ENCODE results near the gene SPARCL1.
"Not testable (repeated sequence)": the region's sequence is repeated elsewhere in the genome, so short reads cannot be mapped to it uniquely, and the experiment has no call there.

Gene SPARCL1

GRCh38 chr4:87529187-87529586 is at the start of gene SPARCL1:
TSS of gene SPARCL1 (minus strand) at chr4:87529376. CDS start at chr4:87499574, 29,802 bp downstream.
- no peak within 1 kb of the TSS for H3K27ac ChIP-seq
- no peak for DNase-seq (ENCODE audit: low read depth, low spot score)

- H3K27ac ChIP-seq: no peak overlapping the region
- DNase-seq (ENCODE audit: low read depth, low spot score): no peak
Measured at GRCh38 chr4:87575983-87576382, 46.8 kb upstream of the SPARCL1 start.

GRCh38 chr4:87575408-87575807 is 46.2 kb upstream of the SPARCL1 start:
- peak overlapping the region; percentile 4 for H3K27ac ChIP-seq
- DNase-seq (ENCODE audit: low read depth, low spot score): no peak

GRCh38 chr4:87574996-87575395 is 45.8 kb upstream of the SPARCL1 start:
- peak overlapping the region; percentile 4 for H3K27ac ChIP-seq
- peak; percentile 34 for DNase-seq (ENCODE audit: low read depth, low spot score)

- not testable (repeated sequence) for DNase-seq (ENCODE audit: low read depth, low spot score); H3K27ac ChIP-seq
Measured at GRCh38 chr4:87574376-87574775, 45.2 kb upstream of the SPARCL1 start.

- no peak for DNase-seq (ENCODE audit: low read depth, low spot score)
- no peak overlapping the region for H3K27ac ChIP-seq
Measured at GRCh38 chr4:87570290-87570805, 41.2 kb upstream of the SPARCL1 start.

- H3K27ac ChIP-seq: no peak overlapping the region
- DNase-seq (ENCODE audit: low read depth, low spot score): no peak
Measured at GRCh38 chr4:87567191-87567590, 38.0 kb upstream of the SPARCL1 start.

- no peak overlapping the region for H3K27ac ChIP-seq
- no peak for DNase-seq (ENCODE audit: low read depth, low spot score)
Measured at GRCh38 chr4:87566276-87566675, 37.1 kb upstream of the SPARCL1 start.

GRCh38 chr4:87565746-87566145 is 36.6 kb upstream of the SPARCL1 start:
- DNase-seq (ENCODE audit: low read depth, low spot score): no peak
- H3K27ac ChIP-seq: no peak overlapping the region

GRCh38 chr4:87560802-87561201 is 31.6 kb upstream of the SPARCL1 start:
- no peak overlapping the region for H3K27ac ChIP-seq
- no peak for DNase-seq (ENCODE audit: low read depth, low spot score)

GRCh38 chr4:87559090-87559837 is 30.1 kb upstream of the SPARCL1 start:
- no peak for DNase-seq (ENCODE audit: low read depth, low spot score)
- H3K27ac ChIP-seq: no peak overlapping the region

- DNase-seq (ENCODE audit: low read depth, low spot score): peak; percentile 66
- peak overlapping the region; percentile 84 for H3K27ac ChIP-seq
Measured at GRCh38 chr4:87557348-87557747, 28.2 kb upstream of the SPARCL1 start.

- DNase-seq (ENCODE audit: low read depth, low spot score): peak; percentile 99
- peak overlapping the region; percentile 84 for H3K27ac ChIP-seq
Measured at GRCh38 chr4:87555773-87556619, 26.8 kb upstream of the SPARCL1 start.

GRCh38 chr4:87553182-87553581 is 24.0 kb upstream of the SPARCL1 start:
- H3K27ac ChIP-seq: no peak overlapping the region
- DNase-seq (ENCODE audit: low read depth, low spot score): no peak

- DNase-seq (ENCODE audit: low read depth, low spot score): no peak
- H3K27ac ChIP-seq: no peak overlapping the region
Measured at GRCh38 chr4:87551361-87551760, 22.2 kb upstream of the SPARCL1 start.

- no peak overlapping the region for H3K27ac ChIP-seq
- no peak for DNase-seq (ENCODE audit: low read depth, low spot score)
Measured at GRCh38 chr4:87547016-87547708, 18.0 kb upstream of the SPARCL1 start.

- H3K27ac ChIP-seq: no peak overlapping the region
- DNase-seq (ENCODE audit: low read depth, low spot score): no peak
Measured at GRCh38 chr4:87545052-87545451, 15.9 kb upstream of the SPARCL1 start.

GRCh38 chr4:87543835-87544461 is 14.8 kb upstream of the SPARCL1 start:
- DNase-seq (ENCODE audit: low read depth, low spot score): no peak
- no peak overlapping the region for H3K27ac ChIP-seq

GRCh38 chr4:87542734-87543312 is 13.6 kb upstream of the SPARCL1 start:
- no peak overlapping the region for H3K27ac ChIP-seq
- DNase-seq (ENCODE audit: low read depth, low spot score): no peak
